Stomach smooth muscle (tissue), 2 donors: ENCODE data around the gene RBM23.

Experiments used
- H3K27ac ChIP-seq: one replicate; pipeline ENCODE4 v1.7.0; 2013; ENCODE audit warnings: mild to moderate bottlenecking, low read length, inconsistent platforms
- H3K27me3 ChIP-seq, 2 donors: one replicate each; pipeline ENCODE4 v1.7.0; 2013; ENCODE audit warnings: low read length in 2 of 2; ENCODE audit not compliant: insufficient read depth in 2 of 2, control insufficient read depth in 1 of 2
- H3K36me3 ChIP-seq, 2 donors: one replicate each; pipeline ENCODE4 v1.7.0; 2013; ENCODE audit warnings: low read length in 2 of 2; ENCODE audit not compliant: control insufficient read depth in 2 of 2, insufficient read depth in 2 of 2
- H3K4me1 ChIP-seq: one replicate; pipeline ENCODE4 v1.7.0; 2013; ENCODE audit warnings: low read length; ENCODE audit not compliant: control insufficient read depth, insufficient read depth
- H3K4me3 ChIP-seq, 2 donors: one replicate each; pipeline ENCODE4 v1.7.0; 2013; ENCODE audit warnings: low read length in 2 of 2
- H3K9ac ChIP-seq, 2 donors: one replicate each; pipeline ENCODE4 v1.7.0; 2013; ENCODE audit warnings: low read length in 2 of 2, mild to moderate bottlenecking in 1 of 2
- H3K9me3 ChIP-seq, 2 donors: one replicate each; pipeline ENCODE4 v1.7.0; 2013; ENCODE audit warnings: low read length in 2 of 2; ENCODE audit not compliant: control insufficient read depth in 2 of 2
- donor health status: healthy.
- donor health status: Pancreatic carcinoma.

Gene RBM23

GRCh38 chr14:22898302-22899090 lies 20.5 kb downstream of the RBM23 start:
- peaks cover 12% of the 10 kb centered on the region for H3K4me1 ChIP-seq
- no peak overlapping the region for H3K4me3 ChIP-seq
- peaks cover 24 to 27% of the 10 kb centered on the region in 2 donors for H3K36me3 ChIP-seq
- H3K9ac ChIP-seq: no peak overlapping the region
- no peak overlapping the region for H3K27ac ChIP-seq
- no peaks in the 10 kb centered on the region for H3K27me3 ChIP-seq
- H3K9me3 ChIP-seq: no peaks in the 10 kb centered on the region

- H3K4me1 ChIP-seq: peaks cover 12% of the 10 kb centered on the region
- no peak overlapping the region for H3K27ac ChIP-seq
- no peaks in the 10 kb centered on the region for H3K27me3 ChIP-seq
- H3K9me3 ChIP-seq: no peaks in the 10 kb centered on the region
- H3K4me3 ChIP-seq: no peak overlapping the region
- peaks cover 17 to 19% of the 10 kb centered on the region in 2 donors for H3K36me3 ChIP-seq
- no peak overlapping the region for H3K9ac ChIP-seq
Measured at GRCh38 chr14:22897357-22897756, 21.6 kb downstream of the RBM23 start.

- H3K4me3 ChIP-seq: no peak overlapping the region
- no peaks in the 10 kb centered on the region for H3K27me3 ChIP-seq
- no peaks in the 10 kb centered on the region for H3K9me3 ChIP-seq
- H3K9ac ChIP-seq: no peak overlapping the region
- peaks cover 12% of the 10 kb centered on the region for H3K4me1 ChIP-seq
- H3K36me3 ChIP-seq: peaks cover 11 to 14% of the 10 kb centered on the region in 2 donors
- H3K27ac ChIP-seq: no peak overlapping the region
Measured at GRCh38 chr14:22896760-22897159, 22.2 kb downstream of the RBM23 start.

GRCh38 chr14:22896356-22896755 lies 22.6 kb downstream of the RBM23 start:
- Histone ChIP-seq H3K27me3 (no peaks in the 10 kb centered on the region), H3K4me1 (peaks cover 12% of the 10 kb centered on the region), H3K4me3 (no peak overlapping the region), H3K9me3 (no peaks in the 10 kb centered on the region), H3K36me3 (peaks cover 7 to 11% of the 10 kb centered on the region in 2 donors), H3K9ac (no peak overlapping the region), H3K27ac (no peak overlapping the region)

- Histone ChIP-seq H3K36me3 (peaks cover 0 to 2% of the 10 kb centered on the region in 2 donors), H3K27ac (no peak overlapping the region)
Measured at GRCh38 chr14:22895402-22895801, 23.5 kb downstream of the RBM23 start.

GRCh38 chr14:22893706-22894105 lies 25.2 kb downstream of the RBM23 start:
- Histone ChIP-seq H3K9me3 (no peaks in the 10 kb centered on the region), H3K27me3 (no peaks in the 10 kb centered on the region), H3K4me3 (no peak overlapping the region), H3K9ac (peak overlapping the region in 1 of 2 donors; percentile 13), H3K4me1 (peaks cover 5% of the 10 kb centered on the region), H3K27ac (no peak overlapping the region), H3K36me3 (no peaks in the 10 kb centered on the region)

More at GRCh38 chr14:22895402-22895801, 23.5 kb downstream of the RBM23 start:
- Histone ChIP-seq H3K4me1 (peaks cover 12% of the 10 kb centered on the region), H3K27me3 (no peaks in the 10 kb centered on the region), H3K9ac (peak overlapping the region in 1 of 2 donors; percentile 36), H3K9me3 (no peaks in the 10 kb centered on the region), H3K4me3 (no peak overlapping the region)

GRCh38 chr14:22892488-22892887 lies 26.5 kb downstream of the RBM23 start:
- Histone ChIP-seq H3K27ac (no peak overlapping the region), H3K9me3 (no peaks in the 10 kb centered on the region), H3K4me1 (peaks cover 7% of the 10 kb centered on the region), H3K4me3 (no peak overlapping the region), H3K27me3 (peaks cover 0 to 2% of the 10 kb centered on the region in 2 donors), H3K9ac (no peak overlapping the region), H3K36me3 (no peaks in the 10 kb centered on the region)

GRCh38 chr14:22890416-22890815 lies 28.5 kb downstream of the RBM23 start:
- Histone ChIP-seq H3K36me3 (no peaks in the 10 kb centered on the region), H3K27me3 (peaks cover 0 to 13% of the 10 kb centered on the region in 2 donors), H3K4me3 (no peak overlapping the region), H3K9me3 (no peaks in the 10 kb centered on the region), H3K27ac (no peak overlapping the region), H3K9ac (no peak overlapping the region), H3K4me1 (peaks cover 15% of the 10 kb centered on the region)

GRCh38 chr14:22888662-22889061 lies 30.3 kb downstream of the RBM23 start:
- Histone ChIP-seq H3K4me3 (no peak overlapping the region), H3K27me3 (peaks cover 0 to 16% of the 10 kb centered on the region in 2 donors), H3K4me1 (peaks cover 17% of the 10 kb centered on the region), H3K27ac (no peak overlapping the region), H3K9ac (no peak overlapping the region), H3K36me3 (no peaks in the 10 kb centered on the region), H3K9me3 (no peaks in the 10 kb centered on the region)

GRCh38 chr14:22887990-22888378 lies 31.0 kb downstream of the RBM23 start:
- Histone ChIP-seq H3K9ac (no peak overlapping the region), H3K4me3 (peak overlapping the region in 1 of 2 donors; percentile 3), H3K36me3 (no peaks in the 10 kb centered on the region), H3K27ac (no peak overlapping the region), H3K4me1 (peaks cover 23% of the 10 kb centered on the region), H3K27me3 (peaks cover 0 to 20% of the 10 kb centered on the region in 2 donors), H3K9me3 (no peaks in the 10 kb centered on the region)
